ENCODE measurements around the gene SPATA18. TPM values are rescaled to one million over a fixed set of nuclear protein-coding genes. Genes with fewer than 3 reads are reported as not detected.

Gene SPATA18
- total RNA-seq, 3 donors from 2014 or later (not counting 1 experiment from before 2014, with no cell fraction given), result not detected

DNA sequence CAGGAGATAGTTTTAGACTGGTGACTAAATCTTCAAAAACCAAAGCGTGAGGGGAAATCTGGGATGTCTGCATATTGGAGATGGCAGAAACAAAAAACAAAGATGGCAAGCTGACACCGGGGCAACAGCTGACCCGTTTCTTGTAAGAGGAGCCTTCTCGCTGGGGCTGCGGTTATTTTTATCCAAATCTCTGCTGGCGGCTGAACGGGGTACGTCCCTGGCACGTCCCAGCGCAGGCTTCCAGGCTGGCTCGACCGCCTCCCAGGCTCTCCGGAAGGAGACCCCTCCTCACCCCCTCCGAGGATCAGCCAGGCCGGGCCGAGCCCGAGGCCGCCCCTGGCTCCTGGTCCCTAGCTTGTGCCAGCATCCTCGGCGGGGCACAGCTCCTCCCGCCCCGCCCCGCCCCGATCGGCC is 13.4 kb upstream of the SPATA18 start:
- Mint-ChIP-seq H3K27me3 (ENCODE audit: low read depth in 2 of 2) (peaks cover 34 to 47% of the 10 kb centered on the region in 2 donors), H3K4me3 (peak overlapping the region; percentile 89), H3K36me3 (no peaks in the 10 kb centered on the region), H3K9me3 (no peaks in the 10 kb centered on the region), H3K4me1 (peaks cover 10 to 14% of the 10 kb centered on the region in 2 donors), H3K27ac (no peak overlapping the region)
- H3K36me3 ChIP-seq (ENCODE audit: control insufficient read depth, insufficient read depth, low read length), result no peaks in the 10 kb centered on the region
- peak overlapping the region; percentile 34 for H3K4me3 ChIP-seq (ENCODE audit: low read length)
- peaks cover 3% of the 10 kb centered on the region for H3K27me3 ChIP-seq (ENCODE audit: control insufficient read depth, insufficient read depth, low read length)
- 2% methylated on average over 25 of the region's 25 CpGs for WGBS (ENCODE audit: insufficient coverage)
- H3K9me3 ChIP-seq (ENCODE audit: control insufficient read depth, insufficient read depth, low read length), result no peaks in the 10 kb centered on the region
- DNase-seq (peak in 1 of 2 donors; percentile 37), ATAC-seq (peak in 1 of 3 donors; percentile 35)
- H3K4me1 ChIP-seq (ENCODE audit: control insufficient read depth, insufficient read depth, low read length), result peaks cover 8% of the 10 kb centered on the region
- intact Hi-C loops (cut with micrococcal nuclease), result no loop called here
- TF ChIP-seq, protein P1, sequence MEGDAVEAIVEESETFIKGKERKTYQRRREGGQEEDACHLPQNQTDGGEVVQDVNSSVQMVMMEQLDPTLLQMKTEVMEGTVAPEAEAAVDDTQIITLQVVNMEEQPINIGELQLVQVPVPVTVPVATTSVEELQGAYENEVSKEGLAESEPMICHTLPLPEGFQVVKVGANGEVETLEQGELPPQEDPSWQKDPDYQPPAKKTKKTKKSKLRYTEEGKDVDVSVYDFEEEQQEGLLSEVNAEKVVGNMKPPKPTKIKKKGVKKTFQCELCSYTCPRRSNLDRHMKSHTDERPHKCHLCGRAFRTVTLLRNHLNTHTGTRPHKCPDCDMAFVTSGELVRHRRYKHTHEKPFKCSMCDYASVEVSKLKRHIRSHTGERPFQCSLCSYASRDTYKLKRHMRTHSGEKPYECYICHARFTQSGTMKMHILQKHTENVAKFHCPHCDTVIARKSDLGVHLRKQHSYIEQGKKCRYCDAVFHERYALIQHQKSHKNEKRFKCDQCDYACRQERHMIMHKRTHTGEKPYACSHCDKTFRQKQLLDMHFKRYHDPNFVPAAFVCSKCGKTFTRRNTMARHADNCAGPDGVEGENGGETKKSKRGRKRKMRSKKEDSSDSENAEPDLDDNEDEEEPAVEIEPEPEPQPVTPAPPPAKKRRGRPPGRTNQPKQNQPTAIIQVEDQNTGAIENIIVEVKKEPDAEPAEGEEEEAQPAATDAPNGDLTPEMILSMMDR (IDR thresholded peaks at IDR 0.05), result no peak
- no peak overlapping the region for H3K27ac ChIP-seq (ENCODE audit: low read length)

DNA sequence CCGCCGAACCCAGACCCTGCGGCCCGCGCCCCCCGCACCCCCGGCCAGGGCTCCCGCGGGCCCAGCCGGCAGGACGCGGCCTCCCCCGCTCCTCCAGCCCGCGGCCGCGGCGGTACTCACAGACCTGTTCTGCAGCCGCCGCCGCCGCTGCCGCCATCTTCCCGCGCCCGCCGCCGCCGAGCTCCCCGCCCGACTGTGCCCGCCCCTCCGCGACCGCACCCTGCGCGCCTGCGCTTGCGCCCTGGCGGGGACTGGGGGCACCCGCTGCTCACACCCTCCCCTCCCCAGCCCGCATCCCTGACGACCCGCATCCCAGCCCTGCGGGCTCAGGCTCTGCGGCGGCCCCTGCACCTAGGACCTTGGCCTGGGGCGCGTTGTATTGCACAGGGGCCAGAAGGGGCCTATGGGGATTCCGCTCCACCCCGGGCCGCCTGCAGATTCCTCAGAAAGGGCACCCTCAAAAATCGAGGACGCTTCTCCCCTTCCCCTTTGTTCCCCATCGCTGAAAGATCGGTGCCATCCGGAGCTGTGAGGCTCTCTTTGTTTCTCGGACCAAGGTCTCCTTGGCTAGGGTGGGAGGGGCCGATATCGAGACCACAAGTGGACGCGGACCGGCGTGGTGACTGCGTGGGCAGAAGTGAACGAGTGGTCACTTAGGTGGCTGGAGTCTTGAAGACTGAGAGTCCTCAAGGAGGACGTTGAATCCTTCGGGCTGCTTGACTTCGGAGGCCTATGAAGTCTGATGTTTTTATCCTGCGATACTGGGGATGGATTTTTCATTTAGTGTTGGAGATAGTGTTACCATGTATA is 12.8 kb upstream of the SPATA18 start, which contains the start of gene SGCB:
SGCB (minus strand) TSS at position 197 of the 810 bp plus-strand sequence; CDS start at position 157, 40 bp downstream.
- Mint-ChIP-seq H3K4me1 (peaks cover 10 to 14% of the 10 kb centered on the region in 2 donors), H3K4me3 (peak within 1 kb of the TSS; percentile 89), H3K36me3 (no peaks in the 10 kb centered on the region), H3K27ac (no peak within 1 kb of the TSS), H3K27me3 (ENCODE audit: low read depth in 2 of 2) (peaks cover 34 to 47% of the 10 kb centered on the region in 2 donors), H3K9me3 (no peaks in the 10 kb centered on the region)
- peaks cover 3% of the 10 kb centered on the region for H3K27me3 ChIP-seq (ENCODE audit: control insufficient read depth, insufficient read depth, low read length)
- no peaks in the 10 kb centered on the region for H3K36me3 ChIP-seq (ENCODE audit: control insufficient read depth, insufficient read depth, low read length)
- intact Hi-C loops (cut with micrococcal nuclease), result no loop called here
- peak within 1 kb of the TSS; percentile 37 for H3K4me3 ChIP-seq (ENCODE audit: low read length)
- WGBS (ENCODE audit: insufficient coverage), result 4% methylated on average over 68 of the region's 70 CpGs
- H3K4me1 ChIP-seq (ENCODE audit: control insufficient read depth, insufficient read depth, low read length), result peaks cover 8% of the 10 kb centered on the region
- TF ChIP-seq, protein P1 (IDR thresholded peaks at IDR 0.05), result no peak
- ATAC-seq (peak; percentile 68 to 87 (median 74)), DNase-seq (peak in 1 of 2 donors; percentile 78)
- no peaks in the 10 kb centered on the region for H3K9me3 ChIP-seq (ENCODE audit: control insufficient read depth, insufficient read depth, low read length)
- no peak within 1 kb of the TSS for H3K27ac ChIP-seq (ENCODE audit: low read length)

DNA sequence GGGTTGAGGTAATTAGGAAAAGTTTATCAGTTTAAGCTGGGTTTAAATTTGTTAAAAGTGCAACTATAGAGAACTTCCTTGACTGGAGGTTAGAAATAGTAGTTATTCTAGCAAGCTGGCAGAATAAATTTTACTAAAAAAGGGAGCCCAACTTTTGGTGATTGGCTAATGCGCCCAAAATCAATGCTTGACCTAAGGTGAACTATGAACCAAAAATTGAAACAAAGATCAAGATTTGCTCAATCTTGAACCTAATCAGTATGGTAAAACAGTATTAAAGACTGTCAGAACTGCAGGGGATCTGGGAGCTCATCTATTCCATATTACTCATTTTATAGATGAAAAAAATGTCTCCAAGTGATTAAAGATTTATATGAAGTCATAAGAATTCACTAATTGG is 6.1 kb upstream of the SPATA18 start:
- peaks cover 7% of the 10 kb centered on the region for H3K27me3 ChIP-seq (ENCODE audit: control insufficient read depth, insufficient read depth, low read length)
- H3K36me3 Mint-ChIP-seq, result peaks cover 5% of the 10 kb centered on the region
- no peaks in the 10 kb centered on the region for H3K4me1 ChIP-seq (ENCODE audit: control insufficient read depth, insufficient read depth, low read length)
- no peaks in the 10 kb centered on the region for H3K9me3 Mint-ChIP-seq
- no peak overlapping the region for H3K27ac Mint-ChIP-seq
- H3K27ac ChIP-seq (ENCODE audit: low read length), result no peak overlapping the region
- ATAC-seq, result no peak
- WGBS (ENCODE audit: insufficient coverage), result 100% methylated on average over 1 of the region's 1 CpG
- TF ChIP-seq, protein P1 (IDR thresholded peaks at IDR 0.05), result no peak
- DNase-seq, result no peak
- H3K4me3 ChIP-seq (ENCODE audit: low read length), result no peak overlapping the region
- H3K27me3 Mint-ChIP-seq (ENCODE audit: low read depth in 2 of 2), result peaks cover 11 to 22% of the 10 kb centered on the region in 2 donors
- H3K4me1 Mint-ChIP-seq, result no peaks in the 10 kb centered on the region
- H3K9me3 ChIP-seq (ENCODE audit: control insufficient read depth, insufficient read depth, low read length), result no peaks in the 10 kb centered on the region
- no peaks in the 10 kb centered on the region for H3K36me3 ChIP-seq (ENCODE audit: control insufficient read depth, insufficient read depth, low read length)
- H3K4me3 Mint-ChIP-seq, result no peak overlapping the region
- intact Hi-C loops (cut with micrococcal nuclease), result no loop called here

Measured in natural killer cell (primary cell).